ENCODE data around the gene USHBP1.

Gene USHBP1

GRCh38 chr19:17215127-17215971 lies 49.2 kb downstream of the USHBP1 start, which contains the start of gene USE1:
USE1 (plus strand) TSS chr19:17215357; CDS start chr19:17215406, 49 bp downstream.
- in situ Hi-C loops (cut with MboI; ENCODE audit: low sequenced_read_pairs) = no loop called here

GRCh38 chr19:17214508-17215126 lies 49.9 kb downstream of the USHBP1 start:
- in situ Hi-C loops (cut with MboI; ENCODE audit: low sequenced_read_pairs) = no loop called here

GRCh38 chr19:17213334-17213733 lies 51.2 kb downstream of the USHBP1 start:
- in situ Hi-C loops (cut with MboI; ENCODE audit: low sequenced_read_pairs) = no loop called here

GRCh38 chr19:17211547-17212446 lies 52.7 kb downstream of the USHBP1 start:
- in situ Hi-C loops (cut with MboI; ENCODE audit: low sequenced_read_pairs) = no loop called here

GRCh38 chr19:17210296-17210695 lies 54.2 kb downstream of the USHBP1 start:
- in situ Hi-C loops (cut with MboI; ENCODE audit: low sequenced_read_pairs) = no loop called here

- in situ Hi-C loops (cut with MboI; ENCODE audit: low sequenced_read_pairs) = no loop called here
Observed at GRCh38 chr19:17209126-17210036, 55.2 kb downstream of the USHBP1 start.

GRCh38 chr19:17206736-17207581 lies 57.6 kb downstream of the USHBP1 start:
- in situ Hi-C loops (cut with MboI; ENCODE audit: low sequenced_read_pairs) = no loop called here

GRCh38 chr19:17205237-17206140 lies 59.1 kb downstream of the USHBP1 start:
- in situ Hi-C loops (cut with MboI; ENCODE audit: low sequenced_read_pairs) = no loop called here

GRCh38 chr19:17202713-17203112 lies 61.8 kb downstream of the USHBP1 start:
- in situ Hi-C loops (cut with MboI; ENCODE audit: low sequenced_read_pairs) = no loop called here

- in situ Hi-C loops (cut with MboI; ENCODE audit: low sequenced_read_pairs) = no loop called here
Observed at GRCh38 chr19:17202249-17202648, 62.3 kb downstream of the USHBP1 start.

- in situ Hi-C loops (cut with MboI; ENCODE audit: low sequenced_read_pairs) = no loop called here
Observed at GRCh38 chr19:17200408-17201079, 64.0 kb downstream of the USHBP1 start.

Data from HL-60/S4 treated with phorbol 12-myristate 13-acetate at 8.2 ng/mL for 4 days and 3 days (cell line).